Medulla oblongata (tissue), 1 donor: ENCODE results near the gene ZNF667.

Experiments used
- DNase-seq: peaks from one replicate; pipeline ENCODE4 v3.0.0-alpha.2; 2015; ENCODE audit errors: extremely low spot score

ZNF667 gene

GRCh38 chr19:56476651-56477428 lies at the start of gene ZNF667:
ZNF667 (minus strand) TSS chr19:56477345; CDS start chr19:56462370, 14,975 bp downstream.
- DNase-seq: peak; percentile 18

- DNase-seq: no peak
Measured at GRCh38 chr19:56525214-56525860, 48.2 kb upstream of the ZNF667 start.

GRCh38 chr19:56508290-56508778 lies 31.2 kb upstream of the ZNF667 start:
- DNase-seq: no peak

- peak; percentile 99 for DNase-seq
Measured at GRCh38 chr19:56507446-56508289, 30.5 kb upstream of the ZNF667 start, which contains the start of gene ZNF471. ZNF471 (plus strand) TSS chr19:56507855; CDS start chr19:56511572, 3,717 bp downstream.

GRCh38 chr19:56504581-56504980 lies 27.4 kb upstream of the ZNF667 start:
- no peak for DNase-seq

- no peak for DNase-seq
Measured at GRCh38 chr19:56491399-56491798, 14.3 kb upstream of the ZNF667 start.

GRCh38 chr19:56477429-56478338 lies 539 bp upstream of the ZNF667 start:
- peak; percentile 92 for DNase-seq

GRCh38 chr19:56476093-56476492 lies 1.1 kb downstream of the ZNF667 start:
- no peak for DNase-seq

GRCh38 chr19:56474308-56474707 lies 2.8 kb downstream of the ZNF667 start:
- DNase-seq: no peak

- DNase-seq: no peak
Measured at GRCh38 chr19:56441206-56441792, 35.8 kb downstream of the ZNF667 start.

- no peak for DNase-seq
Measured at GRCh38 chr19:56423985-56424353, 53.2 kb downstream of the ZNF667 start.

GRCh38 chr19:56423276-56423984 lies 53.7 kb downstream of the ZNF667 start:
- DNase-seq: no peak

GRCh38 chr19:56405062-56405461 lies 72.1 kb downstream of the ZNF667 start:
- DNase-seq: no peak

GRCh38 chr19:56404705-56405056 lies 72.5 kb downstream of the ZNF667 start:
- DNase-seq: no peak

- peak; percentile 97 for DNase-seq
Measured at GRCh38 chr19:56403764-56404704, 73.1 kb downstream of the ZNF667 start, which contains the start of gene ZNF583. ZNF583 (plus strand) TSS chr19:56404332; CDS start chr19:56407115, 2,783 bp downstream.

GRCh38 chr19:56403261-56403660 lies 73.9 kb downstream of the ZNF667 start:
- peak; percentile 16 for DNase-seq

GRCh38 chr19:56400485-56400884 lies 76.7 kb downstream of the ZNF667 start:
- DNase-seq: no peak

GRCh38 chr19:56398809-56399208 lies 78.3 kb downstream of the ZNF667 start:
- no peak for DNase-seq
